ENCODE data around the gene FTO.

FTO gene

GRCh38 chr16:53846971-53847370 is 143.0 kb downstream of the FTO start:
- intact Hi-C loops (cut with DNase I; ENCODE audit: low total_unique reads) = no loop called here
- no peak for TF ChIP-seq CTCF (IDR thresholded peaks at IDR 0.05)
- no peak overlapping the region for H3K27ac ChIP-seq

GRCh38 chr16:53848277-53848942 is 144.5 kb downstream of the FTO start:
- Histone ChIP-seq H3K27ac (no peak overlapping the region), H3K9me3 (no peaks in the 10 kb centered on the region), H3K27me3 (no peaks in the 10 kb centered on the region), H3K4me1 (no peaks in the 10 kb centered on the region), H3K36me3 (peaks cover 0 to 10% (median 5%) of the 10 kb centered on the region in 3 donors), H3K4me3 (no peak overlapping the region)
- no peak for TF ChIP-seq CTCF (IDR thresholded peaks at IDR 0.05)
- no peak for DNase-seq
- intact Hi-C loops (cut with DNase I; ENCODE audit: low total_unique reads) = no loop called here

More at GRCh38 chr16:53846971-53847370, 143.0 kb downstream of the FTO start:
- Histone ChIP-seq H3K27me3 (no peaks in the 10 kb centered on the region), H3K36me3 (peaks cover 0 to 10% (median 5%) of the 10 kb centered on the region in 3 donors), H3K4me3 (no peak overlapping the region), H3K4me1 (no peaks in the 10 kb centered on the region), H3K9me3 (no peaks in the 10 kb centered on the region)
- no peak for DNase-seq

GRCh38 chr16:53848950-53849349 is 145.0 kb downstream of the FTO start:
- TF ChIP-seq CTCF (IDR thresholded peaks at IDR 0.05) = no peak
- intact Hi-C loops (cut with DNase I; ENCODE audit: low total_unique reads) = no loop called here
- Histone ChIP-seq H3K27me3 (no peaks in the 10 kb centered on the region), H3K27ac (no peak overlapping the region), H3K4me3 (no peak overlapping the region), H3K36me3 (peaks cover 0 to 10% (median 5%) of the 10 kb centered on the region in 3 donors), H3K4me1 (no peaks in the 10 kb centered on the region), H3K9me3 (no peaks in the 10 kb centered on the region)
- DNase-seq = no peak

GRCh38 chr16:53849585-53849984 is 145.6 kb downstream of the FTO start:
- Histone ChIP-seq H3K4me1 (no peaks in the 10 kb centered on the region), H3K36me3 (peaks cover 0 to 10% (median 5%) of the 10 kb centered on the region in 3 donors), H3K27me3 (no peaks in the 10 kb centered on the region), H3K27ac (no peak overlapping the region), H3K9me3 (no peaks in the 10 kb centered on the region), H3K4me3 (no peak overlapping the region)
- no peak for DNase-seq
- intact Hi-C loops (cut with DNase I; ENCODE audit: low total_unique reads) = no loop called here
- TF ChIP-seq CTCF (IDR thresholded peaks at IDR 0.05) = no peak

GRCh38 chr16:53849994-53850393 is 146.0 kb downstream of the FTO start:
- intact Hi-C loops (cut with DNase I; ENCODE audit: low total_unique reads) = no loop called here
- no peak for TF ChIP-seq CTCF (IDR thresholded peaks at IDR 0.05)

More at GRCh38 chr16:53849994-53850393, 146.0 kb downstream of the FTO start:
- DNase-seq = no peak
- no peak overlapping the region for H3K4me3 ChIP-seq
- no peaks in the 10 kb centered on the region for H3K9me3 ChIP-seq
- H3K27me3 ChIP-seq = no peaks in the 10 kb centered on the region
- H3K27ac ChIP-seq = no peak overlapping the region
- no peaks in the 10 kb centered on the region for H3K4me1 ChIP-seq
- H3K36me3 ChIP-seq = peaks cover 0 to 10% (median 5%) of the 10 kb centered on the region in 3 donors
